Neural cell (in vitro differentiated cells): ENCODE data around the gene MAP6.

Experiments
- EP300 ChIP-seq: fragments of 450-650 bp; conservative IDR thresholded peaks from 2 replicates; pipeline ENCODE4 v1.6.1; 2014; ENCODE audit warnings: antibody characterized with exemption, mild to moderate bottlenecking, moderate library complexity; ENCODE audit not compliant: poor library complexity, severe bottlenecking
- TF ChIP-seq, protein P1 (sequence below): fragments of 450-650 bp; IDR thresholded peaks from 2 replicates; pipeline ENCODE4 v1.5.1; 2014; ENCODE audit warnings: antibody characterized with exemption, mild to moderate bottlenecking, moderate library complexity; ENCODE audit not compliant: poor library complexity, severe bottlenecking

DNA sequence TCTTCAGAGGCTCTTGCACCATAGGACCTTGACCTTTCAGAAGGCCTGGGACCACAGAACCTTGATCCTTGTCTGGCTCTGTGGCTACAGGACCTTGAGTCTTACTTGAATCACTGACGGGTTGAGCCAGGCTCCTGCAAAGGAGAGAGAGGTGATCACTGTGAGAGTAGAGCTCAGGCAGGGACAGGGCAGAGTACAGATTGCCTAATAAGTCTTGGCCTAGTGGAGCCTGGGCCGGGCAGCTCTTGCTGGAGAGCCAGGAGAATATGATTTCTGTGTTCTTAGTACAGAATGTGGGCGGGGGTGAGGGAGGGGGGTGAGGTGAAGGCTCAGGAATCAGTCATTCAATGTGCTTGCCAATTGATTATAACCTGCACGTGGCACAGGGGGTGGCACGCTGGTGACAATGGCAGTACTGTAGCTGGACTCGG is 80.8 kb downstream of the MAP6 start:
- TF ChIP-seq, protein P1, sequence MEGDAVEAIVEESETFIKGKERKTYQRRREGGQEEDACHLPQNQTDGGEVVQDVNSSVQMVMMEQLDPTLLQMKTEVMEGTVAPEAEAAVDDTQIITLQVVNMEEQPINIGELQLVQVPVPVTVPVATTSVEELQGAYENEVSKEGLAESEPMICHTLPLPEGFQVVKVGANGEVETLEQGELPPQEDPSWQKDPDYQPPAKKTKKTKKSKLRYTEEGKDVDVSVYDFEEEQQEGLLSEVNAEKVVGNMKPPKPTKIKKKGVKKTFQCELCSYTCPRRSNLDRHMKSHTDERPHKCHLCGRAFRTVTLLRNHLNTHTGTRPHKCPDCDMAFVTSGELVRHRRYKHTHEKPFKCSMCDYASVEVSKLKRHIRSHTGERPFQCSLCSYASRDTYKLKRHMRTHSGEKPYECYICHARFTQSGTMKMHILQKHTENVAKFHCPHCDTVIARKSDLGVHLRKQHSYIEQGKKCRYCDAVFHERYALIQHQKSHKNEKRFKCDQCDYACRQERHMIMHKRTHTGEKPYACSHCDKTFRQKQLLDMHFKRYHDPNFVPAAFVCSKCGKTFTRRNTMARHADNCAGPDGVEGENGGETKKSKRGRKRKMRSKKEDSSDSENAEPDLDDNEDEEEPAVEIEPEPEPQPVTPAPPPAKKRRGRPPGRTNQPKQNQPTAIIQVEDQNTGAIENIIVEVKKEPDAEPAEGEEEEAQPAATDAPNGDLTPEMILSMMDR = no peak
- no peak for TF ChIP-seq EP300
